Measurements from ENCODE around the gene CALHM1. TPM values are rescaled to one million over a fixed set of nuclear protein-coding genes. Genes with fewer than 3 reads are reported as not detected.

The CALHM1 gene
- total RNA-seq, 2 experiments from 2014 or later: 0.13 TPM; not detected in 1

- Histone ChIP-seq H3K9me3 (ENCODE audit: low read length) (no peaks in the 10 kb centered on the region), H3K27ac (ENCODE audit: low read depth, low read length, poor library complexity, severe bottlenecking) (no peak overlapping the region), H3K4me2 (ENCODE audit: low read length) (no peak overlapping the region), H3K4me1 (ENCODE audit: insufficient read depth, low read length, poor library complexity, severe bottlenecking) (no peaks in the 10 kb centered on the region), H3K79me2 (ENCODE audit: insufficient read depth, low read depth, low read length) (no peaks in the 10 kb centered on the region), H3K36me3 (ENCODE audit: insufficient read depth, low read length) (peaks cover 96% of the 10 kb centered on the region), H3K4me3 (ENCODE audit: low read depth, low read length, poor library complexity, severe bottlenecking) (no peak overlapping the region), H2AFZ (ENCODE audit: low read length) (no peak overlapping the region), H3K9me2 (ENCODE audit: insufficient read depth, low read length) (no peaks in the 10 kb centered on the region), H4K20me1 (ENCODE audit: insufficient read depth, low read length) (no peaks in the 10 kb centered on the region)
- TF ChIP-seq EZH2phosphoT487 (IDR thresholded peaks at IDR 0.05; ENCODE audit: borderline replicate concordance, low read depth, low read length): no peak
- TF ChIP-seq, protein P1, sequence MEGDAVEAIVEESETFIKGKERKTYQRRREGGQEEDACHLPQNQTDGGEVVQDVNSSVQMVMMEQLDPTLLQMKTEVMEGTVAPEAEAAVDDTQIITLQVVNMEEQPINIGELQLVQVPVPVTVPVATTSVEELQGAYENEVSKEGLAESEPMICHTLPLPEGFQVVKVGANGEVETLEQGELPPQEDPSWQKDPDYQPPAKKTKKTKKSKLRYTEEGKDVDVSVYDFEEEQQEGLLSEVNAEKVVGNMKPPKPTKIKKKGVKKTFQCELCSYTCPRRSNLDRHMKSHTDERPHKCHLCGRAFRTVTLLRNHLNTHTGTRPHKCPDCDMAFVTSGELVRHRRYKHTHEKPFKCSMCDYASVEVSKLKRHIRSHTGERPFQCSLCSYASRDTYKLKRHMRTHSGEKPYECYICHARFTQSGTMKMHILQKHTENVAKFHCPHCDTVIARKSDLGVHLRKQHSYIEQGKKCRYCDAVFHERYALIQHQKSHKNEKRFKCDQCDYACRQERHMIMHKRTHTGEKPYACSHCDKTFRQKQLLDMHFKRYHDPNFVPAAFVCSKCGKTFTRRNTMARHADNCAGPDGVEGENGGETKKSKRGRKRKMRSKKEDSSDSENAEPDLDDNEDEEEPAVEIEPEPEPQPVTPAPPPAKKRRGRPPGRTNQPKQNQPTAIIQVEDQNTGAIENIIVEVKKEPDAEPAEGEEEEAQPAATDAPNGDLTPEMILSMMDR (conservative IDR thresholded peaks at IDR 0.05; ENCODE audit: low read length): no peak
- DNase-seq (ENCODE audit: low spot score): no peak
- BruUV-seq (replicated peaks): no TSS peak
- POLR2A ChIA-PET: no interaction called here
- intact Hi-C loops (cut with micrococcal nuclease; ENCODE audit: unreplicated experiment): no loop called here
- CTCF ChIA-PET (ENCODE audit: unreplicated experiment): no interaction called here
These were observed 15.1 kb downstream of the CALHM1 start for GRCh38 chr10:103443475-103444185.

GRCh38 chr10:103442031-103442461, 16.7 kb downstream of the CALHM1 start:
- no peak overlapping the region for H2AFZ ChIP-seq (ENCODE audit: low read length)
- ChIA-PET CTCF (ENCODE audit: unreplicated experiment) (interaction anchor here (0.6 kb wide), 1 partner anchor 150 kb away, joined by 3 read pairs; no protein-coding TSS in a partner anchor), POLR2A (no interaction called here)
- no peaks in the 10 kb centered on the region for H3K79me2 ChIP-seq (ENCODE audit: insufficient read depth, low read depth, low read length)
- no peak for DNase-seq (ENCODE audit: low spot score)
- no peaks in the 10 kb centered on the region for H3K9me3 ChIP-seq (ENCODE audit: low read length)
- H3K4me3 ChIP-seq (ENCODE audit: low read depth, low read length, poor library complexity, severe bottlenecking): no peak overlapping the region
- no peak overlapping the region for H3K4me2 ChIP-seq (ENCODE audit: low read length)
- TF ChIP-seq EZH2phosphoT487 (IDR thresholded peaks at IDR 0.05; ENCODE audit: borderline replicate concordance, low read depth, low read length): no peak
- TF ChIP-seq, protein P1 (conservative IDR thresholded peaks at IDR 0.05; ENCODE audit: low read length): no peak
- peaks cover 96% of the 10 kb centered on the region for H3K36me3 ChIP-seq (ENCODE audit: insufficient read depth, low read length)
- no peaks in the 10 kb centered on the region for H3K9me2 ChIP-seq (ENCODE audit: insufficient read depth, low read length)
- H3K4me1 ChIP-seq (ENCODE audit: insufficient read depth, low read length, poor library complexity, severe bottlenecking): no peaks in the 10 kb centered on the region
- no peak overlapping the region for H3K27ac ChIP-seq (ENCODE audit: low read depth, low read length, poor library complexity, severe bottlenecking)
- no peaks in the 10 kb centered on the region for H4K20me1 ChIP-seq (ENCODE audit: insufficient read depth, low read length)
- no TSS peak for BruUV-seq (replicated peaks)
- intact Hi-C loops (cut with micrococcal nuclease; ENCODE audit: unreplicated experiment): no loop called here

DNA sequence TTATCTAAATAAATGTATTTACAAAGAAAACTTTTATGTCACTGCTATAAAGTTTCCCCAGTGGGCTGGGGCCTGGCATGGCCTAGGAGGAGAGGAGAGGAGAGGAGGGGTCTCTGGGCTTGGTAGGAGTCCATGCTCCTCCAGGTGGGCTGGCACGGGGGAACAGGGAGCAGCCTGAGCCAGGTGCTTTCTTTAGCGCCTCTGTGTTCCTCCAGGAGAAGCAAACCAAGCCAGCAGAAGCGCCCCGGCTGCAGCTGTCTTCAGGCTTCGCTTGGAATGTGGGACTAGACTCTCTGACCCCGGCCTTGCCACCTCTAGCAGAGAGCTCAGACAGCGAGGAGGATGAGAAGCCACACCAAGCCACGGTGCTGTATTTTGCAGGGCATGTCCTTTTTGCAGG, 17.1 kb downstream of the CALHM1 start:
- Histone ChIP-seq H4K20me1 (ENCODE audit: insufficient read depth, low read length) (no peaks in the 10 kb centered on the region), H3K4me2 (ENCODE audit: low read length) (no peak overlapping the region), H3K79me2 (ENCODE audit: insufficient read depth, low read depth, low read length) (no peaks in the 10 kb centered on the region), H3K4me1 (ENCODE audit: insufficient read depth, low read length, poor library complexity, severe bottlenecking) (no peaks in the 10 kb centered on the region), H3K36me3 (ENCODE audit: insufficient read depth, low read length) (peaks cover 96% of the 10 kb centered on the region), H3K4me3 (ENCODE audit: low read depth, low read length, poor library complexity, severe bottlenecking) (no peak overlapping the region), H3K27ac (ENCODE audit: low read depth, low read length, poor library complexity, severe bottlenecking) (no peak overlapping the region), H3K9me3 (ENCODE audit: low read length) (no peaks in the 10 kb centered on the region), H3K9me2 (ENCODE audit: insufficient read depth, low read length) (no peaks in the 10 kb centered on the region), H2AFZ (ENCODE audit: low read length) (no peak overlapping the region)
- DNase-seq (ENCODE audit: low spot score): no peak
- CTCF ChIA-PET (ENCODE audit: unreplicated experiment): interaction anchor here (0.6 kb wide), 1 partner anchor 150 kb away, joined by 3 read pairs; no protein-coding TSS in a partner anchor
- intact Hi-C loops (cut with micrococcal nuclease; ENCODE audit: unreplicated experiment): no loop called here
- no TSS peak for BruUV-seq (replicated peaks)
- no peak for TF ChIP-seq EZH2phosphoT487 (IDR thresholded peaks at IDR 0.05; ENCODE audit: borderline replicate concordance, low read depth, low read length)
- TF ChIP-seq, protein P1 (conservative IDR thresholded peaks at IDR 0.05; ENCODE audit: low read length): no peak
- POLR2A ChIA-PET: no interaction called here
